GM12878 (cell line): ENCODE measurements around the gene SPTAN1. TPM values are rescaled to one million over a fixed set of nuclear protein-coding genes. Genes with fewer than 3 reads are reported as not detected.
A peak's percentile ranks its signal among the peaks of the same experiment; 100 is the strongest.

Experiments
- ATAC-seq: fragments of 200-7000 bp; cut with Tn5 transposase; 3 replicates; pipeline ENCODE4 v1.9.1; 2020; ENCODE audit warnings: mild to moderate bottlenecking, moderate library complexity
- BruUV-seq: library from RNA; stranded (reverse); fragments of 400-500 nt; replicated peaks from 2 replicates; lab custom pipeline; 2021; lab: Mats Ljungman, UMichigan
- CTCF ChIA-PET: fragments of 300-600 bp; sonication (Branson Sonifier 250); formaldehyde crosslinking; extraction: SDS; loops from one replicate; lab custom pipeline; 2021; ENCODE audit warnings: inconsistent platforms; lab: Yijun Ruan, JAX
- POLR2A ChIA-PET: fragments of 350-600 bp; formaldehyde crosslinking; extraction: SDS; loops from one replicate; lab custom pipeline; 2021; ENCODE audit warnings: inconsistent platforms; lab: Charles Lee
- RAD21 ChIA-PET: fragments of 300-600 bp; sonication (Branson Sonifier 250); formaldehyde crosslinking; loops from one replicate; lab custom pipeline; 2023; ENCODE audit warnings: antibody characterized with exemption; ENCODE audit not compliant: unreplicated experiment; lab: Charles Lee
- SMC1A ChIA-PET: fragments of 300-600 bp; sonication (Branson Sonifier 250); formaldehyde crosslinking; loops from one replicate; lab custom pipeline; 2023; ENCODE audit not compliant: unreplicated experiment, uncharacterized antibody; lab: Charles Lee
- DNase-seq: peaks from one replicate; pipeline ENCODE4 v3.0.0-alpha.2; 2011; ENCODE audit warnings: low read depth, low spot score
- FAIRE-seq: peaks from 3 replicates; lab custom pipeline; 2011; peaks lifted over from hg19 to GRCh38; lab: Jason Lieb, UNC
- H2AFZ ChIP-seq: 2 replicates; pipeline ENCODE4 v1.6.0; 2011; ENCODE audit warnings: low read depth, low read length, control low read depth; ENCODE audit not compliant: control insufficient read depth
- H3K27ac ChIP-seq: 2 replicates; pipeline ENCODE4 v1.5.1; 2011; ENCODE audit warnings: control low read depth; ENCODE audit not compliant: control insufficient read depth, insufficient read depth
- H3K27me3 ChIP-seq, 2 experiments: replicated peaks in 1 of 2; 2 replicates each; pipeline versions ENCODE4 v1.6.0 to v1.6.1; 2011; ENCODE audit warnings: low read length in 1 of 2; ENCODE audit not compliant: control insufficient read depth in 2 of 2, insufficient read depth in 2 of 2
- H3K36me3 ChIP-seq, 2 experiments: 2 replicates each; pipeline ENCODE4 v1.5.1; 2011; ENCODE audit warnings: low read length in 1 of 2; ENCODE audit not compliant: control insufficient read depth in 2 of 2, insufficient read depth in 2 of 2
- H3K4me1 ChIP-seq: 2 replicates; pipeline ENCODE4 v1.6.1; 2011; ENCODE audit warnings: mild to moderate bottlenecking, low read length, moderate library complexity, mixed read lengths; ENCODE audit not compliant: control insufficient read depth, insufficient read depth
- H3K4me2 ChIP-seq: 2 replicates; pipeline ENCODE4 v1.6.0; 2011; ENCODE audit warnings: control low read depth; ENCODE audit not compliant: control insufficient read depth, insufficient read depth
- H3K4me3 ChIP-seq: fragments of 200-600 bp; sonication (generic); 2 replicates; pipeline ENCODE4 v1.5.1; 2016
- H3K79me2 ChIP-seq: 2 replicates; pipeline ENCODE4 v1.6.0; 2011; ENCODE audit warnings: low read length; ENCODE audit not compliant: control insufficient read depth, insufficient read depth
- H3K9ac ChIP-seq: 2 replicates; pipeline ENCODE4 v1.8.0; 2011; ENCODE audit warnings: low read length, control low read depth, mixed read lengths; ENCODE audit not compliant: control insufficient read depth, insufficient read depth
- H3K9me3 ChIP-seq: replicated peaks from 3 replicates; pipeline ENCODE4 v1.5.1; 2011; ENCODE audit warnings: mild to moderate bottlenecking, low read length; ENCODE audit not compliant: control insufficient read depth, insufficient read depth
- H4K20me1 ChIP-seq: 2 replicates; pipeline ENCODE4 v1.6.0; 2011; ENCODE audit not compliant: control insufficient read depth, insufficient read depth
- BMI1 ChIP-seq: fragments of 450-650 bp; IDR thresholded peaks from 2 replicates; pipeline ENCODE4 v1.6.1; 2016; ENCODE audit warnings: mild to moderate bottlenecking, moderate library complexity, borderline replicate concordance
- CREM ChIP-seq: IDR thresholded peaks from 2 replicates; pipeline ENCODE4 v1.6.1; 2014; ENCODE audit warnings: antibody characterized with exemption, low read depth
- MTA2 ChIP-seq: fragments of 450-650 bp; IDR thresholded peaks from 2 replicates; pipeline ENCODE4 v1.6.1; 2016; ENCODE audit warnings: low read depth, mild to moderate bottlenecking, moderate library complexity
- PAX5 ChIP-seq: IDR thresholded peaks from 2 replicates; pipeline ENCODE4 v1.6.1; 2011; ENCODE audit warnings: low read depth, low read length, borderline replicate concordance
- WGBS: methylation state at CpG from one replicate; pipeline ENCODE4 v1.1.6; 2016; ENCODE audit warnings: low lambda C conversion rate; ENCODE audit not compliant: insufficient replicate concordance, insufficient coverage; ENCODE audit errors: missing lambda C conversion rate; 5-methylcytosine and 5-hydroxymethylcytosine counted together
- in situ Hi-C: fragments of 300-500 bp; cut with MboI; formaldehyde crosslinking; loops from 9 replicates; pipeline ENCODE4 v1.14.3; 2018; ENCODE audit warnings: mixed read lengths
- intact Hi-C: fragments of 100-400 bp; cut with micrococcal nuclease; formaldehyde crosslinking; loops from one replicate; pipeline ENCODE4 v1.14.2; 2022; ENCODE audit not compliant: unreplicated experiment
- polyA plus RNA-seq, 11 experiments: library from polyadenylated mRNA; depleted of rRNA in 4 of 11; unstranded in 6 of 11; stranded (reverse) in 5 of 11; fragments of >200 nt; fragmentation: Nextera tagmentation in 4 of 11; fragmentation: Illumina TruSeq in 1 of 11; extraction: Ambion mirVana in 4 of 11; extraction: Trizol in 1 of 11; gene quantifications; 1 replicate in 1 of 11; 2 replicates in 10 of 11; pipeline versions ENCODE4 v1.2.1 to v1.2.3, GENCODE V29; 2011 to 2016; ENCODE audit warnings: inconsistent platforms in 2 of 11, missing spikeins in 2 of 11, low read depth in 1 of 11
- total RNA-seq, 4 experiments: library from RNA; depleted of rRNA in 3 of 4; stranded (reverse); fragments of >200 nt in 3 of 4; fragmentation: Illumina TruSeq in 1 of 4; extraction: Trizol in 1 of 4; gene quantifications; 2 replicates each; pipeline versions ENCODE4 v1.2.1 to v1.2.3, GENCODE V29; 2013 to 2021
- TF ChIP-seq, protein P1 (sequence below): fragments of 450-650 bp; IDR thresholded peaks from 2 replicates; pipeline ENCODE4 v1.6.1; 2016; ENCODE audit warnings: mild to moderate bottlenecking, moderate library complexity, borderline replicate concordance
- TF ChIP-seq, protein P2 (sequence below): fragments of 450-650 bp; IDR thresholded peaks from 2 replicates; pipeline ENCODE4 v1.6.1; 2016; ENCODE audit warnings: mild to moderate bottlenecking

The SPTAN1 gene
- total and polyA plus RNA-seq, 10 of the 15 experiments (the other 5 are each of a cell fraction or from before 2014, with no cell fraction given), result 18.7 to 156 (median 73.6) TPM

DNA sequence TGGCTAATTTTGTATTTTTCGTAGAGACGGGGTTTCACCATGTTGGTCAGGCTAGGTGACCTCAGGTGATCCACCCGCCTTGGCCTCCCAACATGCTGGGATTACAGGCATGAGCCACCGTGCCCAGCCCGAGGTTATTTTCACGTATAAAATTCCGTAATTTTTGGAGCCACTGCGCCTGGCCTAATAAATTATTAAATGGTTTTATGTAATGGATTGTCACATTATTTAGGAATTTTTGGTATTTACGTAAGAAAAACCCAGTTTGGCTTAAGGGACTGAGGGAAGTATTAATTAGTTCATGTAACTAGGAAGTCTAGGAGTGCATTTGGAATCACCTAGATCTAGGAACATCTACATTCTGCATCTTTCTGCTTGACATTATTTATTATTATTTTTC lies 39.6 kb upstream of the SPTAN1 start:
- TF ChIP-seq, protein P1, sequence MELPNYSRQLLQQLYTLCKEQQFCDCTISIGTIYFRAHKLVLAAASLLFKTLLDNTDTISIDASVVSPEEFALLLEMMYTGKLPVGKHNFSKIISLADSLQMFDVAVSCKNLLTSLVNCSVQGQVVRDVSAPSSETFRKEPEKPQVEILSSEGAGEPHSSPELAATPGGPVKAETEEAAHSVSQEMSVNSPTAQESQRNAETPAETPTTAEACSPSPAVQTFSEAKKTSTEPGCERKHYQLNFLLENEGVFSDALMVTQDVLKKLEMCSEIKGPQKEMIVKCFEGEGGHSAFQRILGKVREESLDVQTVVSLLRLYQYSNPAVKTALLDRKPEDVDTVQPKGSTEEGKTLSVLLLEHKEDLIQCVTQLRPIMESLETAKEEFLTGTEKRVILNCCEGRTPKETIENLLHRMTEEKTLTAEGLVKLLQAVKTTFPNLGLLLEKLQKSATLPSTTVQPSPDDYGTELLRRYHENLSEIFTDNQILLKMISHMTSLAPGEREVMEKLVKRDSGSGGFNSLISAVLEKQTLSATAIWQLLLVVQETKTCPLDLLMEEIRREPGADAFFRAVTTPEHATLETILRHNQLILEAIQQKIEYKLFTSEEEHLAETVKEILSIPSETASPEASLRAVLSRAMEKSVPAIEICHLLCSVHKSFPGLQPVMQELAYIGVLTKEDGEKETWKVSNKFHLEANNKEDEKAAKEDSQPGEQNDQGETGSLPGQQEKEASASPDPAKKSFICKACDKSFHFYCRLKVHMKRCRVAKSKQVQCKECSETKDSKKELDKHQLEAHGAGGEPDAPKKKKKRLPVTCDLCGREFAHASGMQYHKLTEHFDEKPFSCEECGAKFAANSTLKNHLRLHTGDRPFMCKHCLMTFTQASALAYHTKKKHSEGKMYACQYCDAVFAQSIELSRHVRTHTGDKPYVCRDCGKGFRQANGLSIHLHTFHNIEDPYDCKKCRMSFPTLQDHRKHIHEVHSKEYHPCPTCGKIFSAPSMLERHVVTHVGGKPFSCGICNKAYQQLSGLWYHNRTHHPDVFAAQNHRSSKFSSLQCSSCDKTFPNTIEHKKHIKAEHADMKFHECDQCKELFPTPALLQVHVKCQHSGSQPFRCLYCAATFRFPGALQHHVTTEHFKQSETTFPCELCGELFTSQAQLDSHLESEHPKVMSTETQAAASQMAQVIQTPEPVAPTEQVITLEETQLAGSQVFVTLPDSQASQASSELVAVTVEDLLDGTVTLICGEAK, result no peak
- TF ChIP-seq MTA2, result no peak
- TF ChIP-seq BMI1, result no peak
- TF ChIP-seq CREM, result no peak
- TF ChIP-seq PAX5, result no peak
- TF ChIP-seq, protein P2, sequence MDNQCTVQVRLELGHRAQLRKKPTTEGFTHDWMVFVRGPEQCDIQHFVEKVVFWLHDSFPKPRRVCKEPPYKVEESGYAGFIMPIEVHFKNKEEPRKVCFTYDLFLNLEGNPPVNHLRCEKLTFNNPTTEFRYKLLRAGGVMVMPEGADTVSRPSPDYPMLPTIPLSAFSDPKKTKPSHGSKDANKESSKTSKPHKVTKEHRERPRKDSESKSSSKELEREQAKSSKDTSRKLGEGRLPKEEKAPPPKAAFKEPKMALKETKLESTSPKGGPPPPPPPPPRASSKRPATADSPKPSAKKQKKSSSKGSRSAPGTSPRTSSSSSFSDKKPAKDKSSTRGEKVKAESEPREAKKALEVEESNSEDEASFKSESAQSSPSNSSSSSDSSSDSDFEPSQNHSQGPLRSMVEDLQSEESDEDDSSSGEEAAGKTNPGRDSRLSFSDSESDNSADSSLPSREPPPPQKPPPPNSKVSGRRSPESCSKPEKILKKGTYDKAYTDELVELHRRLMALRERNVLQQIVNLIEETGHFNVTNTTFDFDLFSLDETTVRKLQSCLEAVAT, result 0 out of 2 replicates have a peak, but pooled peaks have one; percentile 45
- no peaks in the 10 kb centered on the region for H3K27me3 ChIP-seq
- no peak overlapping the region for H3K27ac ChIP-seq
- no peak overlapping the region for H2AFZ ChIP-seq
- intact Hi-C loops (no loop called here), in situ Hi-C loops (no loop called here)
- POLR2A ChIA-PET, result interaction anchor here (0.7 to 2.4 kb wide), 4 partner anchors 11 to 142 kb away, joined by 3 to 16 read pairs (median 8); partner anchors contain the start of genes SPTAN1 and URM1
- RAD21 ChIA-PET, result interaction anchor here (0.9 to 1.5 kb wide), 5 partner anchors 37 to 180 kb away, joined by 3 to 9 read pairs (median 5); partner anchors contain the start of gene SPTAN1
- CTCF ChIA-PET, result interaction anchor here (0.6 to 2.0 kb wide), 6 partner anchors 39 to 1251 kb away, joined by 3 to 10 read pairs (median 4); partner anchors contain the start of gene SPTAN1
- SMC1A ChIA-PET, result interaction anchor here (0.6 to 2.0 kb wide), 6 partner anchors 8 to 175 kb away, joined by 3 to 7 read pairs (median 6); partner anchors contain the start of genes GLE1 and SPTAN1
- no TSS peak for BruUV-seq
- no peak for ATAC-seq
- no peaks in the 10 kb centered on the region for H3K79me2 ChIP-seq
- H3K4me3 ChIP-seq, result no peak overlapping the region
- no peak for FAIRE-seq
- H3K4me2 ChIP-seq, result no peak overlapping the region
- no peaks in the 10 kb centered on the region for H4K20me1 ChIP-seq
- DNase-seq, result no peak
- no peak overlapping the region for H3K9ac ChIP-seq
- H3K36me3 ChIP-seq, result peaks cover 0 to 14% of the 10 kb centered on the region in 2 experiments
- no peaks in the 10 kb centered on the region for H3K4me1 ChIP-seq
- H3K9me3 ChIP-seq, result no peaks in the 10 kb centered on the region; the same call in 2 of the 3 replicates
- WGBS, result 92% methylated on average over 9 of the region's 9 CpGs
